HG03064 (cell line): ENCODE data around the gene AATF.

Source experiments
- ATAC-seq: cut with Tn5 transposase; IDR thresholded peaks from one replicate; pipeline ENCODE4 v1.9.1; 2021; ENCODE audit warnings: low read depth; ENCODE audit not compliant: unreplicated experiment

The AATF gene

GRCh38 chr17:37037590-37038155, 88.9 kb downstream of the AATF start:
- no peak for ATAC-seq

DNA sequence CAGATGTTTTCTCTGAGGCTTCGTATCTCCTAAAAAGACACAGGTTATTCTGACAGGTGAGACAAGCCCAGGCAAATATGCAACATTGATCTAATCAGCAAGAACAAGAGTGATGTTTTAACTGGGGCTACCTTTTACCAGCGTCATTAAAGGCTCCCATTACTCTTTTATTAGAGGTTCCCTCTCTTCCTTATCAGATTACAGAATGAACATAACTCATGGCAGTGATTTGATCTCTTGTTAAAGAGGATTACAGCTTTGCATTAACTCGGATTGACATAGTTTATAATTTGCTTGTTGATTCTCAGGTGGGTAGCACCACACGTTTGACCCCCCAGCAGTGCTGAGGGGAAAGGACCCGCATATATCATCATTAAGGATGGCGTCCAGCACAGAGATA, 90.5 kb downstream of the AATF start:
- no peak for ATAC-seq

DNA sequence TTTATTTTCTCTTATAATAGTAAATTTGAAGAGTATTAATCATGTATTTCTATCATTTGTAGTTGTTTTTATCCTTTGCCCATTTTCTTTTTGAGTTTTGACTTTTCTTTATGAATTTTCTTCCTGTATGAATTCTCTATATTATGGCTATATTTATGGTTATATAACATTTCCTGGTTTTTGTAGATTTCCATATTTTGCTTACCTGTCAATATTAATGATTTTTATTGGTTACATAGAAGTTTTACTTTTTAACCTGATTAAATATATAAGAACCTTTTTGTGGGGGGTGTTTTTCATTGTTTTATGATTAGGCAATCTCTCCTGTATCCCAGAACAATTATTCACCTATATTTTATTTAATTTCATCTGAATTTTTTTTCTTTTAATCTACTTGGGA, 93.2 kb downstream of the AATF start:
- ATAC-seq = no peak

- ATAC-seq = no peak
Measured at GRCh38 chr17:37043201-37043600, 94.4 kb downstream of the AATF start.

DNA sequence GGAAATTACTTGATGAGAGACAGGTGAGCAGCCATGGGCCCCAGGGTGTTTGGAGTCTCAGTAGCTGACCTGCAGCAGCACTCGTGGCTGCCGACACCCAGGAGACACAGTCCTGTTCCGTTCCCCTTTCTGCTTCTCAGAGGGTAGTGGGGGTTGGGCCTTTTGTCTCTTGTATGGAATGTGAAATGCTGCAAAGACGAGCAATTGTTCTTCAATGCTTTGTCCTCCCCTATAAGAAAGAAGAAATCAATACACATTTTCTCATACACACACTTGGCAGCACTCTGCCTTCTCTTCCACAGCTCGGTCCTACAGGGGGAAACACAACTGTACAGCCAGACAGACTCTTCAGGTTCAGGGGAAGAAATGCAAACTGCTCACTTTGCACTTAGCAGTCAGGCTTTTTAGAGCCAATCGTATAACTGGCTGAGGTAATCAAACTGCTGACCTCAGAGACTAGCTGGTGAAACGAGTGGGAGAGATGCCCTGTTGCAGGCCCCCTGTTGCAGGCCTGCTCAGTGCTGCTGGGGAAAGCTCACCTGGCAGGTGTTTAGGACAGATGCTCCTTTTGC, 96.7 kb downstream of the AATF start:
- no peak for ATAC-seq

GRCh38 chr17:37047631-37048104, 98.9 kb downstream of the AATF start:
- no peak for ATAC-seq

- no peak for ATAC-seq
Measured at GRCh38 chr17:37048811-37049210, 100.1 kb downstream of the AATF start.

DNA sequence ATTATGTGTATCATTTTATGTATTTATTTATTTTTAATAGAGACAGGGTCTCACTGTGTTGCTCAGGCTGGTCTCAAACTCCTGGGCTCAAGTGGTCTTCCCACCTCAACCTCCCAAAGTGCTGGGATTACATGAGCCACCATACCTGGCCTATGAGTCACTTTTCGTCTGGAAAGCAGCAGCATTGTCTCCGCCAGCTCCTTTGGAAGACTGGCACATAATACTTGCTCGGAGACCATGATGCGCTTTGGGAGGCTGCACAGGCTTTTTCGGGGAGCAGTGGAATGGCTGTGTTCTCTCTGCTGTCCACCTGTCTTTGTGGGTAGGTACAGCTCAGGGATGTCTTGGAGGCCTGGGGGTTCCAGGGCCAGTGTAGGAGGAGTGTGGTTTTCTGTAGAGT, 102.2 kb downstream of the AATF start:
- no peak for ATAC-seq

DNA sequence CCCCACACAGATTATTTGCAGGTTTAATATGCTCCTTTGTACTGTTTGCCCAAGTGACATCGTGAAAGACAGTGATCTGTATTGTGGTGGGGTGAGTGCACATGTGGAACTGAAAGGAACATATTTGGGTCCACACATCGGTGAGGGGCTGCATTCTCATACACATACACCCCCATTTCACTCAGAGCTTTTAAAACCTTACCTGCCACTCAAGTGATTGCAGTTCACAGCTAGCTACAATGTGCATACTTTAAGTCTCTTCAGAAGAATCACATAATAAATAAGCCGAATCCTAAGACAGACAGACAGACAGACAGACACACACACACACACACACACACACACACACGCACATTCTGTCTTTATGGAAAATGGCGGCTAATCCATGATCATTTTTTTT, 102.6 kb downstream of the AATF start:
- ATAC-seq = no peak

- no peak for ATAC-seq
Measured at GRCh38 chr17:37051833-37052232, 103.1 kb downstream of the AATF start.

GRCh38 chr17:37052450-37052849, 103.7 kb downstream of the AATF start:
- no peak for ATAC-seq

GRCh38 chr17:37054894-37055293, 106.1 kb downstream of the AATF start:
- ATAC-seq = no peak

GRCh38 chr17:37056622-37057021, 107.9 kb downstream of the AATF start:
- ATAC-seq = no peak

DNA sequence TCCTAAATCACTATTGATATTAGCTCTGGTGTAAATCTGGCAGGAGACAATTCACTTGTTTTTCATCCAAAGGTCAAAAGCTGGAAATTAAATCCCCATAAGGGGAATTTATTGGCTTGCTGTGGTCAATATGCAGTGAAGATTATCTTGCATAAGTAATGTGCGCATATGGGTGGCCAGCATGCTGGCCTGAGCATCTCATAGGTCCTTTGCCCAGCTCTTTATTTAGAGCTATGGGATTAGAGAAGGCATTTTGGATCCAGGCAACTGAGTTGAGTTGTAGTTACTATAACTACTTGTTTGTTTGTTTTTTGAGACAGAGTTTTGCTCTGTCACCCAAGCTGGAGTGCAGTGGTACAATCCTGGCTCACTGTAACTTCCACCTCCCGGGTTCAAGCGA, 110.7 kb downstream of the AATF start:
- ATAC-seq = no peak

DNA sequence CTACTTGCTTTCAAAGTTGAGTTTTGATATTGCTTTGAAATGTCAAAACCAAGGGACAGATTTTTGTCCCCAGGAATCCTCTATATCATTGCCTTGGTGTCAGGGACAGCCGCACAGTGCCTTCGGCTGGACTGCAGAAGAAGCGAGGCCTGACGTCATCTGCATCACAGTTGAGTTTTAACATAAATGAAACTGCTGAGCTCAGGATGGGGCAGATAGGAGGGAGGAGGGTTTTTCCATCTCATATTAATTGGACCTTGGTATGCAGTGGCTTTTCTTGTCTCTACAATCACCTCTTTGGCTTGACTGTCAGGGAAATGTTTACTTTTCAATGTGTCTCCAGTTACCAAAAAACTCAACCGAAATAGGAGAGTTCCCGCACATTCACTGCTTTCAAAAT, 111.3 kb downstream of the AATF start:
- ATAC-seq = no peak

DNA sequence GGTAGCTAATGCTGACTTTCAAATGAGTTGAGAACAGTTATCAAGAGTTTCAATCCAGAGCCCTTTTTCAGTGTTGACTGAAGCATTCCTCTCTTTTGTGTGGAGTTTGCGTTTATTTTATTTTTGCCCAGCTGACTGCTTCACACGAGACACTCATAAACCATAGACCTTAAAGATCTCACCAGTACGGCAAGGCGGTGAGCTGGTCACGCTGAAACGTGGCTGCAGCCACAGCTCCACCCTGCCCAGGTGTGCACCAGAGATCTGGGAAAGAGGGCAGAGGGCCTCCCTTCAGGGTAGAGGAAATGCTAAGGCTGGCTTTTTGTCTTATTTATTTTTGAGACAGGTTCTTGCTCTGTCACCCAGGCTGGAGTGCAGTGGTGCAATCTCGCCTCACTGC, 112.2 kb downstream of the AATF start:
- ATAC-seq = no peak

- no peak for ATAC-seq
Measured at GRCh38 chr17:37062021-37062420, 113.3 kb downstream of the AATF start.

GRCh38 chr17:37064206-37064605, 115.5 kb downstream of the AATF start:
- no peak for ATAC-seq

GRCh38 chr17:37064956-37065355, 116.2 kb downstream of the AATF start:
- no peak for ATAC-seq

DNA sequence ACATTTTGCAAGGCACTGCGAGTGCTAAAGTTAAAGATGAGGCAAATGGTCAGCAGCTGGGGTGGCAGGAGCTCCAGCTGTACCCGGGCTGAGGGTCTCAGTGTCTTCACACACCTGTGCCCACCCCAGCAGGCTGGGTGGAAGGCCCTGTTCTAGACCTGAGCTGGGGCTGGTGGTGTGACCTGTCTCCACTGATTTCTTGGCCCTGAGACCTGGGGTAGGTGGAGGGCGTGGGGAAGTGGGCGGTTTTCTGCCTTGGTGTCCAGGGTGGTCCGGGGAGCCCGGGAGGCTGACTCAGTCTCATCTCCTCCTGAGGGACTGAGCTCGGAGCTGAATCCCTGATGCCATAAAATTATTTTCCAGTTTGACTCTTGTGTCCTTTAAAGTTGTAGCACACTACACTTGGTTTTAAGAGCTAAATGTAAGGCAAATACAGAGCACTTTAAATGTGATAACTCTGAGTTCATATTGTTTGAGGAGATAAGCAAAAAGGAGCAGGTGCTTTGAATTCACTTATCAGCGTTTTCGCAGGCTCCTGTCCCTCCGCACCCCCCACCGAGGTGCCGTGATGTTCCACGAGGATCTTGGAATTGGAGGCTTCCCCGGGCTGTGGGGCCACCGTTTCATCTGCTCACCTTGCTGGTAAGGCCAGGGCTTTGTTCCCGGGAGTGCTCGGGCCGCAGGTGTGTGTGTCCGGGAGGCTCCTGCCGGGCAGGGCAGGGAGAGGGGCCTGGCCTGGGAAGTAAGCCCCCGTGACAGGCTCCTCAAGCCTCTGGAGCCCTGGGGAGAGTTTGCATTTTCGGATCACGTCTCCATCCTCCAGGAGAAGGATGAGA, 117.0 kb downstream of the AATF start:
- no peak for ATAC-seq

- ATAC-seq = no peak
Measured at GRCh38 chr17:37066322-37067255, 117.8 kb downstream of the AATF start.
